ENCODE results near the gene TERT.

TERT gene

DNA sequence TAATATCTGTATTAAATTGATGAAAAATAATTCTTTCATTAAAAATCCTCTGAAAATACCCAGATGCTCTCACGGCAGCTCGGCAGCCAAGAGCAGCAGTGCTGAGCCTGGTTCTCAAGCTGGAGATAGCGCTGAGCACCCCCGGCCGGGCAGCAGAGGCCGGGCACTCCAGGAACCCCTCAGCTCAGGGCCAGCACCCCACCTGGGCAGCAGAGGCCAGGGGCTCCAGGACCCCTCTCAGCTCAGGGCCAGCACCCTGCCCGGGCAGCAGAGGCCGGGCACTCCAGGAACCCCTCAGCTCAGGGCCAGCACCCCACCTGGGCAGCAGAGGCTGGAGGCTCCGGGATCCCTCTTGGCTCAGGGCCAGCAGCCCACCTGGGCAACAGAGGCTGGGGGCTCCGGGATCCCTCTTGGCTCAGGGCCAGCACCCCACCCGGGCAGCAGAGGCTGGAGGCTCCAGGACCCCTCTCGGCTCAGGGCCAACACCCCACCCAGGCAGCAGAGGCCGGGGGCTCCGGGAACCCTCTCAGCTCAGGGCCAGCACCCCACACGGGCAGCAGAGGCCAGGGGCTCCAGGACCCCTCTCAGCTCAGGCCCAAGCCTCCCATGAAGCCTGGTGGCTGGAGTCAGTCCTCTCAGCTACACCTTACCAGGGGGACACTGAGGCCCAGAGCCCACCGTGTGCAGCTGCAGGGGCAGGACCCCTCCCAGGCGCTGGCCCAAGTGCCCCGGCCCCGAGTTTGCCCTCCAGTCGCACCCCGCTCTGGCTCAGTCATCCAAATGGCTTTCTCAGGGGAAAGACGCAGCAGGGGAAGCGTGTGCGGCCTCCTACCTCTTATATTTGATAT is 28.3 kb upstream of the TERT start:
- Histone ChIP-seq H3K9ac (ENCODE audit: low read length) (no peak overlapping the region), H3K27me3 (ENCODE audit: control insufficient read depth in 1 of 2, insufficient read depth in 2 of 2, low read length in 2 of 2) (no peaks in the 10 kb centered on the region), H3K36me3 (ENCODE audit: insufficient read depth, low read length) (peaks cover 52% of the 10 kb centered on the region), H3K27ac (ENCODE audit: low read depth, low read length) (no peak overlapping the region), H3K4me1 (ENCODE audit: insufficient read depth, low read length) (no peaks in the 10 kb centered on the region), H3K4me3 (ENCODE audit: low read depth in 1 of 2, low read length in 2 of 2) (no peak overlapping the region), H3K9me3 (ENCODE audit: low read length) (no peaks in the 10 kb centered on the region)

DNA sequence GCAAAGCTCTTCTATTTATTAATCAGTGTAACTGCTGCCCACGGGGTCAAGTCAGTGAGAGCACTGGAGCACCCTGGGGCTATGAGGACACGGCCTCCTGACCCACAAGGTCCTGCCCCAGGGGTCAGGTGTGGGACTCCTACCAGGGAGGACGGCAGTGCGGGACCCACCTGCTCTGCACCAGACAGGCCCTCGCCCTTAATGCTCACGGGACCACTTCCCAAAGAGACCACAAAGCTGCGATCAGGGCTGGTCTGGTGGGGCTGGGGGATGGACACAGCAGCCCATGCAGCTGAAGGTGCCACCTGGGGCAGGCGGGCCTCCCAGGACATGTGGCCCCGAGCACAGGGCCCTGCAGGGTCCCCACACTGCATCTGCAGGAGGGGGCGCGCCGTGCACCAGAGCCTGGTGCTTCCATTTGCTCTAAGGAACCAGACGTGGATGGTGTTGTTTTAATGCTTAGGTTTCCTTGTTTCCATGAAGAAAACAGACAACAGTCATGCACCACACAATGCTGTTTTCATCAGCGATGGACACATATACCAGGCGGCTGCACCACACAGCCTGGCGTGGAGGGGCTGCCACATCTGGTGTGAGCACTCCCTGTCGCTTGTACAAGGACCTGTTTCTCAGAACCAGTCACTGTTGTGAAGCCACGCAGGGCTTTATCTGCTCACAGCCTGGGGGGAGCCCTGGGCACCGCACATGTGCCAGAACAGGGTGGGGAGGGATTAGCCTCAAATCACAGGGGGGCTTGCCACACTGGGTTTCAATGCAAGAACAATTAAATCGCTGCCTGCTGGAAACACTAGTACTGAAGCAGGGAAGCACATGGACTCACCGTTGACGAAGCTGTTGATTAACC is 27.4 kb upstream of the TERT start:
- H3K27ac ChIP-seq (ENCODE audit: low read depth, low read length): no peak overlapping the region
- no peaks in the 10 kb centered on the region for H3K27me3 ChIP-seq (ENCODE audit: control insufficient read depth in 1 of 2, insufficient read depth in 2 of 2, low read length in 2 of 2)
- H3K9ac ChIP-seq (ENCODE audit: low read length): no peak overlapping the region
- H3K36me3 ChIP-seq (ENCODE audit: insufficient read depth, low read length): peaks cover 61% of the 10 kb centered on the region
- H3K4me3 ChIP-seq (ENCODE audit: low read depth in 1 of 2, low read length in 2 of 2): no peak overlapping the region
- H3K9me3 ChIP-seq (ENCODE audit: low read length): no peaks in the 10 kb centered on the region
- H3K4me1 ChIP-seq (ENCODE audit: insufficient read depth, low read length): no peaks in the 10 kb centered on the region

DNA sequence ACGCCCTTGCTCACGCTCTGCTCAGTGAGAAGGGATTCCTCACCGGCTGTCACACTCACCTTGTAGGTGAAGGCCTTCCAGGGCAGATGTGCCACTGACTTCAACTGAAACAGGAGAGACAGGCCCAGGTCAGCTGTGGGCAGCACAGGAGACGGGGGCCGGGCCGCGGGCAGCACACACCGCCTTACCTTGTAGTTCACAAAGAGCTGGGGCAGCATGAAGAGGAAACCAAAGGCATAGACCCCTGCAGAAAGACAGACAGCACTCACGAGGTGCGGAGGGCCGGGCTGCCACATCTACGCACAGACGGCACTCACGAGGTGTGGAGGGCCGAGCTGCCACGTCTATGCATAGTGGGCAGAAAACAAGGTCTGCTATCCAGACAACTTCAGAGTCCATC is 26.7 kb upstream of the TERT start:
- no peak overlapping the region for H3K4me3 ChIP-seq (ENCODE audit: low read depth in 1 of 2, low read length in 2 of 2)
- H3K9me3 ChIP-seq (ENCODE audit: low read length): no peaks in the 10 kb centered on the region
- no peaks in the 10 kb centered on the region for H3K27me3 ChIP-seq (ENCODE audit: control insufficient read depth in 1 of 2, insufficient read depth in 2 of 2, low read length in 2 of 2)
- no peak overlapping the region for H3K9ac ChIP-seq (ENCODE audit: low read length)
- peaks cover 63% of the 10 kb centered on the region for H3K36me3 ChIP-seq (ENCODE audit: insufficient read depth, low read length)
- no peak overlapping the region for H3K27ac ChIP-seq (ENCODE audit: low read depth, low read length)
- no peaks in the 10 kb centered on the region for H3K4me1 ChIP-seq (ENCODE audit: insufficient read depth, low read length)

DNA sequence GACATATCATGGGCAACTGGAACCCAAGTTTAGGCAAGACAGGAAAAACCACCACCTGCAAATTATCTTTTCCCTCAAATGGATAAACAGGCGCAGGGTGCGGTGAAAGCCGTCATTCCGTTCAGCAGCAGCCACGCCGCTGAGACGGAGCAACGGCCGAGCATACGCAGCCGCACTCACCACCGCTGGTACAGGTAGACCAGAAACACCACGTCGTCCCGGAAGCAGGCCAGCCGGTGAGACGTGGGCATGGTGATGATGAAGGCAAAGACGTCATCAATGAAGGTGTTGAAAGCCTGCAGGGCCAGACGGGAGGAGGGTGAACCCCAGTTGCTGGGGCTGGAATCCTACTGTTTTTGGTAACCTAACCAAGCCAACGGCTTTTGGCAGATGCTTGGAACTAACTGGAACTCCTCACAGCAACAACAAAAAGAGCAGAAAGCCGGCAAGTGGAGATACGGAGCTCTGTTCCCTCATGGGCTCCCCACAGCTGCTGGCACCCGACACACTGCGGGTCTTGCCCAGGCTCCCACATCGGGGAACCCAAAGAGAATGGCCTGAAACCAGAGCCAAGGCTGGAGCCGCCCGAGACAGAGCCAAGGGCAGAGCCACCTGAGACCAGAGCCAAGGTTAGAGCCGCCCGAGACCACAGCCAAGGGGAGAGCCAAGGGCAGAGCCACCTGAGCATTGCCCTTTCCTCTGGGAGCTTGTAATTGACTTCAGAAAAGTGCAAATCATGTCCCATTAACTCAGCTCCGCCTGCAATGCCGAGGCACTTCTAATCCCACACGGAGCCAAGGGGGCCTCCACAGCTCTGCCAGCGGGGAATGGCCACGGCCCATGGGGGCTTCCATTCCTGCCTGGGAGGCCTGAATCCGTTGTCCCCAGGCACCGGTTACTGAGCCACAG is 25.8 kb upstream of the TERT start:
- no peaks in the 10 kb centered on the region for H3K9me3 ChIP-seq (ENCODE audit: low read length)
- no peak overlapping the region for H3K9ac ChIP-seq (ENCODE audit: low read length)
- H3K4me3 ChIP-seq (ENCODE audit: low read depth in 1 of 2, low read length in 2 of 2): no peak overlapping the region
- no peak overlapping the region for H3K27ac ChIP-seq (ENCODE audit: low read depth, low read length)
- H3K27me3 ChIP-seq (ENCODE audit: control insufficient read depth in 1 of 2, insufficient read depth in 2 of 2, low read length in 2 of 2): no peaks in the 10 kb centered on the region
- peaks cover 63% of the 10 kb centered on the region for H3K36me3 ChIP-seq (ENCODE audit: insufficient read depth, low read length)
- H3K4me1 ChIP-seq (ENCODE audit: insufficient read depth, low read length): no peaks in the 10 kb centered on the region

DNA sequence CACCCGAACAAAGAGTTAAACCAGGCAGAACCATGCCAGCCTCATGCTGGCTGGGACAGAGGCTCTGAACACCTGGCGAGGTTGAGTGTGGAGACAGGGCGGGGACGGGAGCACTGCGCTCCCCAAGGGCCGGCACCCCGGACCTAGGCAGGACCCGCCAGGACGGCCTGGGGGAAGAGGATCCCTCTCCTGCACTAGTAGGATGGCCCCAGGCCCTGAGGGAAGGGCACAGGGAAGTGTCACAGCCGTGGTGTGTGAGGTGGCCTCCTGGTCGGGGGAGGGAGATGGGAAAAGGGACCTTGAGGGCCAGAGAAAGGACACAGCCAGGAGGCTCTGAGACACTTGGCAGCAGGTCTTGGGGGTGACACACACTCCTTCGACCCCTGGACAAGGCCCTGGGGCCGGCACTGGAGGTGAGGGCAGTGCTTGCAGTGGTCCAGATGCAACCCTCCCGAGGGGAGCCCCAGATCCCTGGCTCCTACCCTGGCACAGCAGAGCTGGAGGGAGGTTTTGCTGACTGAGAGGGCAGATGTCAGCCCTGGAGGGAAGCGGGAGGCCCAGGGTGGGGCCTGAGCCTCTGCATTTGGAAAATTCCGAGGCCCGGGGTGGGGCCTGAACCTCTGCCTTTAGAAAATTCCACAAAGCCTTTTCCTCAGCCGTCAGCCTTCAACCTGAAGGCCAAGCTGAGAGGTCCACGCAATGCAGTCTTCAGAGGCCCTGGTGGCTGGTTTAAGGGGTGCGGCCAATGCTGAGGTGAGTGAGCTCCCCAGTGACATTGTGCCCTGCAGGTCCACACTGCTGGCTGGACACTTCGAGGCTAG is 24.8 kb upstream of the TERT start:
- Histone ChIP-seq H3K4me3 (ENCODE audit: low read depth in 1 of 2, low read length in 2 of 2) (no peak overlapping the region), H3K36me3 (ENCODE audit: insufficient read depth, low read length) (peaks cover 54% of the 10 kb centered on the region), H3K9me3 (ENCODE audit: low read length) (no peaks in the 10 kb centered on the region), H3K27me3 (ENCODE audit: control insufficient read depth in 1 of 2, insufficient read depth in 2 of 2, low read length in 2 of 2) (no peaks in the 10 kb centered on the region), H3K27ac (ENCODE audit: low read depth, low read length) (no peak overlapping the region), H3K9ac (ENCODE audit: low read length) (no peak overlapping the region), H3K4me1 (ENCODE audit: insufficient read depth, low read length) (no peaks in the 10 kb centered on the region)

DNA sequence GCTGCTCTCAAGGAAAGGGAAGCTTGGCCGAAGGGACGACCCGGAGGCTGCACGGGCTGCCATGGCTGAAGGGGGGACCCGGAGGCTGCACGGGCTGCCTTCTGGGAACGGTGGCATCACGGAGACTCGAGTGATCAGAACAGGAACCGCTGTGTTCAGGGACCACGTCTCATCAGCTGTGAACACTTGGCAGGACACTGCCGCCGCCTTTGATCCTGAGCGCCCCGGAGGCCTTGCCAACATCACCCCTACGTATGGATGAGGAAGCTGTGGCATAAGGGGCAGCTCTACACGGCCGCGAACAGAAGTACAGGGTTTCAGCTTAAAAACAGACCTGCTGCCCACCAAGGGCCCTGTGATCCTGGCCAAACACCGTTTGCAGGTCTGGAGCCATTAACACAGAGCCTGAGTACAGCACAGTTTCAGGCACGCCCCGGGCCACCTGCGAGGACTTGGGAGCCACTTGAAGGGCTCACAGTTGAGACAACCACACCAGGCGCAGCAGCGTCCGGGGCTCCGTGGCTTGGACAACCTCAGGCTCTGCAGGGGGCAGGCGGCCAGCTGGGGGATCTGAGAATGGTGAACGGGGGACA is 23.9 kb upstream of the TERT start:
- peaks cover 45% of the 10 kb centered on the region for H3K36me3 ChIP-seq (ENCODE audit: insufficient read depth, low read length)
- no peak overlapping the region for H3K9ac ChIP-seq (ENCODE audit: low read length)
- no peaks in the 10 kb centered on the region for H3K9me3 ChIP-seq (ENCODE audit: low read length)
- H3K4me1 ChIP-seq (ENCODE audit: insufficient read depth, low read length): no peaks in the 10 kb centered on the region
- no peak overlapping the region for H3K4me3 ChIP-seq (ENCODE audit: low read depth in 1 of 2, low read length in 2 of 2)
- H3K27me3 ChIP-seq (ENCODE audit: control insufficient read depth in 1 of 2, insufficient read depth in 2 of 2, low read length in 2 of 2): no peaks in the 10 kb centered on the region
- no peak overlapping the region for H3K27ac ChIP-seq (ENCODE audit: low read depth, low read length)

DNA sequence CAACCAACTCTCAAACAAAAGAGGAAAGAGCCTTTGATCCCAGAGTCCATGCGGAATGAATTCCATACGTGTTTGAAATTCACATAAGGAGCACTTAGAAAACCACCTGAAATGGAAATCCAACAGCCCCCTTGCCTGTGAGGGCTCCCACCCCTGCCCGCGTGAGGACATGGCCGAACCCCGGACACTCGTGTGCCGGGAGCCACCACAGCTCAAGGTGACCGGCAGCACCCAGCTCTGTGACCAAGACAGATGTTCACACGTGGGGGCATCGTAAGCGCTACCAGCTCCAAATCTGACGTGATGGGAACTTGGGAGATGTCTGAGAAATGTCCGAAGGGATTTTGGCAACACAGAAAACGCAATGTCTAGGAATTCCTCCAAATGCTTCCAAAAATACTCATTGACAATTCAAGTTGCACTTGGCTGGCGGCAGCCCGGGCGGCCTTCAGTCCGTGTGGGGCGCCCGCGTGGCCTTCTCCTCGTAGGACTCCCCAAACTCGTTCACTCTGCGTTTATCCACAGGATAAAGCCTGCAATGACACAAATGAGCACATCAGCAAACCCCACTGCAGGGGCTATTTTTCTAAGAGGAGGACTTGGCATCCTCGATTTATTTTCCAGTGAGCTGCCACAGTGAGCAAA is 23.2 kb upstream of the TERT start:
- Histone ChIP-seq H3K9me3 (ENCODE audit: low read length) (no peaks in the 10 kb centered on the region), H3K4me3 (ENCODE audit: low read depth in 1 of 2, low read length in 2 of 2) (no peak overlapping the region), H3K27me3 (ENCODE audit: control insufficient read depth in 1 of 2, insufficient read depth in 2 of 2, low read length in 2 of 2) (no peaks in the 10 kb centered on the region), H3K4me1 (ENCODE audit: insufficient read depth, low read length) (no peaks in the 10 kb centered on the region), H3K27ac (ENCODE audit: low read depth, low read length) (no peak overlapping the region), H3K9ac (ENCODE audit: low read length) (no peak overlapping the region), H3K36me3 (ENCODE audit: insufficient read depth, low read length) (peaks cover 38% of the 10 kb centered on the region)

DNA sequence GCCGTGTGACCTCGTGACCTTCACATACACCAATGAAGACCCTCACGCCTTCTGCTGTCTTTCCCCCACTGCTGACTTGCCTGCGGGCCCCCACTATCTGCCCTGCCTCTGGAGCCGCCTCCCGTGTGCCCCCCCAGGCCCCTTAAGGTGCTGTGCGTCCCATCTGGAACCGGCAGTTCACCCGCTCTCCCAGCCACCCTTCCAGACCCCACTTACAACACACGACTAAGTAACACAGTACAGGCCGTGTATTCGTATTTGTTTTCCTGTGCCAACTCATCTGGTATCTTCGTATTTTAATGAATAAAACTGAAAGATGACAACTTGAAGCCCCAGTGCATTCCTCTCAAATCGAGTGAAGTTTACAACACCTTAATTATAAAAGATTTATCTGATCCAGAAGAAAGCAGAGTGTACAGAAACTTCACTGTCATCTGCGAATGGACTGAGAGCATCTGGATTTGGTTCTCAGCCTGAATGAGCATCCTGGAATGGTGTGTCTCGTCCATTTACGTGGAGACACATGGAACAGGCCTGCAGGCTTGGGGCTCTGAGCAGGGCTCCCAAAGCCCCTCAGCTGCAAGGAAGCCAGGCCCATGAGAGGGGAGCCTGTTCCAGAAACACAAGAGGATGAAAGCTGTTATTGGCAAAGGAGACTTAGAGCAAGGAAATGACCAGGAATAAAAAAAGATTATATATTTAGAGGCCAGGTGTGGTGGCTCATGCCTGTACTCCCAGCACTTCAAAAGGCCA is 21.9 kb upstream of the TERT start:
- H3K4me3 ChIP-seq (ENCODE audit: low read depth in 1 of 2, low read length in 2 of 2): no peak overlapping the region
- no peaks in the 10 kb centered on the region for H3K4me1 ChIP-seq (ENCODE audit: insufficient read depth, low read length)
- H3K36me3 ChIP-seq (ENCODE audit: insufficient read depth, low read length): peaks cover 26% of the 10 kb centered on the region
- H3K9ac ChIP-seq (ENCODE audit: low read length): no peak overlapping the region
- H3K27ac ChIP-seq (ENCODE audit: low read depth, low read length): no peak overlapping the region
- H3K27me3 ChIP-seq (ENCODE audit: control insufficient read depth in 1 of 2, insufficient read depth in 2 of 2, low read length in 2 of 2): no peaks in the 10 kb centered on the region
- no peaks in the 10 kb centered on the region for H3K9me3 ChIP-seq (ENCODE audit: low read length)

DNA sequence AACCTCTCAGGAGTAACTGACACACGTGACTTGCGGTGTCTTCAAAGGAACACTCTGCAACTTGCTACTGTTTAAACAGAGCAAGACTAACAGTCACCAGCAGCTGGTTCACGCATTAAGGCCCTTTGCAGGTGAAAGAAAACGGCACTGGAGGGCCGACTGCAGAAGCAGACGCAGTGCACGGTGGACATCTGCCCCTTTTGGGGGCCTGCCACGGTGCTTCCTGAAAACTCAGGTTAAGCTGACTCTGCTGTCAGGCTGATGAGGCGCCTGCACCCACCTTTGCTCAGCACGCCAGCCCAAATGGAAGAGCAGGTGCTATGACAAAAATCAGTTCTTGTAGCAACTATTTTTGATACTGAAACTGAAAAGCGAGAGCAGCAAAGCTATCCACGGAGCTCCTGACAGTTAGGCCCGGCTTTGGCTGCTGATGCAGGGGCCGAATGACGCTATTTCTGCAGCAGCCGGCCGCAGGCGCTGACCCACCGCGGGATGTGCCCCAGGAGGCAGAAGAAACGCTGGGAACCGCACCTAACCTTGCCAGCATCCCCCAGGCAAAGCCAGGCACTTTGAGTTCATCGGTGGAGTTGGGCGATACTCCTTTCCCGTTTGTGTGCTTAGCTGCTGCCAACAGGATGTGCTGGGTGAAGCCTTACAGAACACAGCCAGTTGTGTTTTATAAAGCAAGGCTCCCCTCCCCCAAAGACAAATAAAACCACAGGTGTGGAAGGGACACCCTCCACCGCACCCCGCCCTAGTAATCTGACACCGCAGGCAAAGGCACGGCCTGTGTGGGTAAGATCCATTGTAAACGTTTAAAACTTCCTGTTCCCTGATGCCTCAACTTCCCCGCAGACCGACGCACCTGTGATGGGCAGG is 21.1 kb upstream of the TERT start:
- Histone ChIP-seq H3K4me3 (ENCODE audit: low read depth in 1 of 2, low read length in 2 of 2) (no peak overlapping the region), H3K9ac (ENCODE audit: low read length) (no peak overlapping the region)

More for the DNA sequence above, 21.1 kb upstream of the TERT start:
- no peaks in the 10 kb centered on the region for H3K9me3 ChIP-seq (ENCODE audit: low read length)
- no peak overlapping the region for H3K27ac ChIP-seq (ENCODE audit: low read depth, low read length)
- peaks cover 18% of the 10 kb centered on the region for H3K36me3 ChIP-seq (ENCODE audit: insufficient read depth, low read length)
- no peaks in the 10 kb centered on the region for H3K4me1 ChIP-seq (ENCODE audit: insufficient read depth, low read length)
- no peaks in the 10 kb centered on the region for H3K27me3 ChIP-seq (ENCODE audit: control insufficient read depth in 1 of 2, insufficient read depth in 2 of 2, low read length in 2 of 2)

Data from muscle layer of colon (tissue), 2 donors.